Astrocyte (in vitro differentiated cells and primary cell): ENCODE results near the gene PLEKHN1. TPM values are rescaled to one million over a fixed set of nuclear protein-coding genes. Genes with fewer than 3 reads are reported as not detected.

Source experiments
- DNase-seq: peaks from one replicate; pipeline ENCODE4 v3.0.0-alpha.2; 2010; ENCODE audit warnings: low read depth
- FAIRE-seq: peaks from 2 replicates; lab custom pipeline; 2011; peaks lifted over from hg19 to GRCh38; lab: Jason Lieb, UNC
- H2AFZ ChIP-seq: 2 replicates; pipeline ENCODE4 v1.6.0; 2012; ENCODE audit warnings: low read depth, low read length, inconsistent platforms
- H3K27ac ChIP-seq: 2 replicates; pipeline ENCODE4 v1.5.1; 2011; ENCODE audit warnings: low read depth, low read length, inconsistent platforms
- H3K27me3 ChIP-seq: 2 replicates; pipeline ENCODE4 v1.6.0; 2011; ENCODE audit warnings: low read length, inconsistent platforms; ENCODE audit not compliant: insufficient read depth
- H3K36me3 ChIP-seq: 2 replicates; pipeline ENCODE4 v1.5.1; 2011; ENCODE audit warnings: low read length, inconsistent platforms; ENCODE audit not compliant: insufficient read depth
- H3K4me1 ChIP-seq: 2 replicates; pipeline ENCODE4 v1.5.1; 2011; ENCODE audit warnings: low read length, inconsistent platforms; ENCODE audit not compliant: insufficient read depth
- H3K4me2 ChIP-seq: 2 replicates; pipeline ENCODE4 v1.6.0; 2012; ENCODE audit warnings: low read length, inconsistent platforms
- H3K4me3 ChIP-seq: 2 replicates; pipeline ENCODE4 v1.5.1; 2011; ENCODE audit warnings: low read depth, mild to moderate bottlenecking, low read length, inconsistent platforms; ENCODE audit not compliant: insufficient read depth
- H3K79me2 ChIP-seq: 2 replicates; pipeline ENCODE4 v1.6.0; 2012; ENCODE audit warnings: mild to moderate bottlenecking, low read length, inconsistent platforms; ENCODE audit not compliant: insufficient read depth
- H3K9ac ChIP-seq: 2 replicates; pipeline ENCODE4 v1.6.0; 2012; ENCODE audit warnings: mild to moderate bottlenecking, low read length, inconsistent platforms
- H3K9me3 ChIP-seq: 2 replicates; pipeline ENCODE4 v1.5.1; 2012; ENCODE audit warnings: low read depth, mild to moderate bottlenecking, low read length, inconsistent platforms; ENCODE audit not compliant: insufficient read depth
- H4K20me1 ChIP-seq: 2 replicates; pipeline ENCODE4 v1.6.0; 2012; ENCODE audit warnings: low read length, inconsistent platforms; ENCODE audit not compliant: insufficient read depth
- H3K27ac Mint-ChIP-seq: one replicate; pipeline ENCODE4 v1.8.0; 2021; ENCODE audit warnings: mild to moderate bottlenecking, mixed read lengths; ENCODE audit not compliant: unreplicated experiment
- H3K27me3 Mint-ChIP-seq: one replicate; pipeline ENCODE4 v1.8.0; 2021; ENCODE audit warnings: low read depth, mixed read lengths; ENCODE audit not compliant: unreplicated experiment
- H3K36me3 Mint-ChIP-seq: one replicate; pipeline ENCODE4 v1.8.0; 2021; ENCODE audit warnings: low read depth, mixed read lengths; ENCODE audit not compliant: unreplicated experiment
- H3K4me1 Mint-ChIP-seq: one replicate; pipeline ENCODE4 v1.8.0; 2021; ENCODE audit warnings: low read depth, mixed read lengths; ENCODE audit not compliant: unreplicated experiment
- H3K4me3 Mint-ChIP-seq: one replicate; pipeline ENCODE4 v1.8.0; 2021; ENCODE audit warnings: mild to moderate bottlenecking, moderate library complexity, mixed read lengths; ENCODE audit not compliant: unreplicated experiment
- H3K9me3 Mint-ChIP-seq: one replicate; pipeline ENCODE4 v1.8.0; 2021; ENCODE audit warnings: mild to moderate bottlenecking, mixed read lengths; ENCODE audit not compliant: unreplicated experiment
- CTCF ChIP-seq: IDR thresholded peaks from 2 replicates; pipeline ENCODE4 v1.5.1; 2011; ENCODE audit warnings: low read depth, mild to moderate bottlenecking, inconsistent platforms, low read length, moderate library complexity; ENCODE audit not compliant: insufficient read depth
- EZH2 ChIP-seq: IDR thresholded peaks from 2 replicates; pipeline ENCODE4 v1.6.1; 2012; ENCODE audit warnings: mild to moderate bottlenecking, low read length, inconsistent platforms; ENCODE audit not compliant: insufficient read depth
- total RNA-seq: library from RNA; stranded (reverse); gene quantifications from 2 replicates; pipeline ENCODE4 v1.2.1, GENCODE V29; 2021

PLEKHN1 gene
- total RNA-seq, 1 donor from 2014 or later, result 2.4 TPM

GRCh38 chr1:1013105-1013921 lies 47.0 kb downstream of the PLEKHN1 start, which contains the start of gene ISG15:
Gene ISG15 (plus strand): TSS chr1:1013497. CDS start chr1:1013574, 77 bp downstream.
- Histone ChIP-seq H3K9me3 (no peaks in the 10 kb centered on the region), H3K27ac (peak within 1 kb of the TSS; percentile 74), H3K4me3 (peak within 1 kb of the TSS; percentile 70), H4K20me1 (no peaks in the 10 kb centered on the region), H3K36me3 (no peaks in the 10 kb centered on the region), H3K4me1 (peaks cover 9% of the 10 kb centered on the region), H3K4me2 (peak within 1 kb of the TSS; percentile 85), H3K9ac (peak within 1 kb of the TSS; percentile 80), H3K27me3 (no peaks in the 10 kb centered on the region), H3K79me2 (no peaks in the 10 kb centered on the region), H2AFZ (peak within 1 kb of the TSS; percentile 82)
- FAIRE-seq, result no peak
- Mint-ChIP-seq H3K4me1 (peaks cover 8% of the 10 kb centered on the region), H3K27me3 (no peaks in the 10 kb centered on the region), H3K36me3 (peaks cover 13% of the 10 kb centered on the region), H3K27ac (peak within 1 kb of the TSS; percentile 97), H3K4me3 (peak within 1 kb of the TSS; percentile 93), H3K9me3 (no peaks in the 10 kb centered on the region)
- DNase-seq, result peak; percentile 75
- TF ChIP-seq EZH2 (no peak), CTCF (no peak)

GRCh38 chr1:1013922-1014648 lies 47.8 kb downstream of the PLEKHN1 start:
- Histone ChIP-seq H3K9me3 (no peaks in the 10 kb centered on the region), H3K4me2 (peak overlapping the region; percentile 85), H3K27ac (no peak overlapping the region), H2AFZ (peak overlapping the region; percentile 82), H3K27me3 (no peaks in the 10 kb centered on the region), H3K79me2 (no peaks in the 10 kb centered on the region), H3K4me1 (peaks cover 9% of the 10 kb centered on the region), H3K9ac (peak overlapping the region; percentile 80), H3K36me3 (no peaks in the 10 kb centered on the region), H4K20me1 (no peaks in the 10 kb centered on the region), H3K4me3 (peak overlapping the region; percentile 70)
- peak overlapping the region; percentile 93 for H3K4me3 Mint-ChIP-seq
- H3K36me3 Mint-ChIP-seq, result peaks cover 12% of the 10 kb centered on the region
- DNase-seq, result no peak
- no peak for FAIRE-seq
- peak overlapping the region; percentile 97 for H3K27ac Mint-ChIP-seq
- H3K9me3 Mint-ChIP-seq, result no peaks in the 10 kb centered on the region
- H3K4me1 Mint-ChIP-seq, result peaks cover 8% of the 10 kb centered on the region
- TF ChIP-seq CTCF (no peak), EZH2 (no peak)
- H3K27me3 Mint-ChIP-seq, result no peaks in the 10 kb centered on the region
